ENCODE results near the gene ST8SIA1. TPM values are rescaled to one million over a fixed set of nuclear protein-coding genes. Genes with fewer than 3 reads are reported as not detected.

The ST8SIA1 gene
- total RNA-seq, 1 experiment from 2014 or later: not detected

DNA sequence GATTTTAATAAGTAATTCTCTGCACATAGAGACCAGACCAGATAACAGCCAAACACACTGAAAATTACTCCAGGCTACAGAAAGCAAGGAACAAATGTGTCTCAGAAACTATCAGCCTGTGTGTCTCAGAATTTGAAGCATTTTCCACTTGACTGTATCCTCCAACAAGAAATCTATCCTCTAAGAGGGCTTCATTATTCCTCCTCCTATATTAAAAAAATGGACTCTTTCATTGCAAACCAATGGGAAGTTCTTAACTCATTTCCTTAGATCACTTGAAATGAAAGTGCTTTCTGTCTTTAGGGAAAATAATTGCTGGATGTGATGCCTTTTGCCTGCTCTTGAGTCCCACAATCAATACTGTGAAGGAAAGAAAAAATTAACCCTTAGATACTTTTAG lies 2.3 kb downstream of the ST8SIA1 start:
- no peak overlapping the region for H4K91ac ChIP-seq (ENCODE audit: insufficient read length, low read depth, low read length)
- no peak overlapping the region for H3K27ac ChIP-seq (ENCODE audit: insufficient read length, low read depth, low read length)
- no peak overlapping the region for H4K5ac ChIP-seq (ENCODE audit: insufficient read length, low read depth, low read length)
- H2BK120ac ChIP-seq (ENCODE audit: low read depth, low read length, poor library complexity, severe bottlenecking): no peak overlapping the region
- H3K14ac ChIP-seq (ENCODE audit: insufficient read depth, low read length): no peak overlapping the region
- no peaks in the 10 kb centered on the region for H4K20me1 ChIP-seq (ENCODE audit: control insufficient read depth, insufficient read depth, insufficient read length)
- H2AK5ac ChIP-seq (ENCODE audit: insufficient read length, low read length): no peak overlapping the region
- no peak overlapping the region for H3K56ac ChIP-seq (ENCODE audit: insufficient read length, low read depth, low read length)
- H3T11ph ChIP-seq (ENCODE audit: low read length): no peak overlapping the region
- H3K4me1 ChIP-seq (ENCODE audit: insufficient read depth, low read length): peaks cover 3% of the 10 kb centered on the region; the same call in 1 of the 2 replicates
- no peak overlapping the region for H4K8ac ChIP-seq (replicated peaks; ENCODE audit: insufficient read length, low read depth, low read length)
- no peak overlapping the region for H3K9ac ChIP-seq (ENCODE audit: extremely low read depth, insufficient read length, low read length)
- peaks cover 9% of the 10 kb centered on the region; the same call in 1 of the 2 replicates for H3K27me3 ChIP-seq (ENCODE audit: insufficient read depth, low read length)
- H3K23ac ChIP-seq (ENCODE audit: insufficient read length, low read depth, low read length): no peak overlapping the region
- H3K79me1 ChIP-seq (ENCODE audit: insufficient read depth, low read depth, low read length, poor library complexity, severe bottlenecking): no peaks in the 10 kb centered on the region
- H2BK15ac ChIP-seq (ENCODE audit: low read depth, low read length): no peak overlapping the region
- no peak overlapping the region for H2BK5ac ChIP-seq (ENCODE audit: insufficient read length, low read length)
- no peak overlapping the region for H3K4me2 ChIP-seq (ENCODE audit: insufficient read depth, insufficient read length, low read length)
- no peak overlapping the region for H3K4ac ChIP-seq (ENCODE audit: low read depth, low read length)
- H3K18ac ChIP-seq (ENCODE audit: insufficient read length, low read depth, low read length): no peak overlapping the region
- no peak overlapping the region; a peak in 1 of 7 replicates for H3K27ac Mint-ChIP-seq
- peak overlapping the region in 1 of 2 experiments; percentile 24; a peak in 2 of 5 replicates for H3K4me3 Mint-ChIP-seq
- TF ChIP-seq, protein P1, sequence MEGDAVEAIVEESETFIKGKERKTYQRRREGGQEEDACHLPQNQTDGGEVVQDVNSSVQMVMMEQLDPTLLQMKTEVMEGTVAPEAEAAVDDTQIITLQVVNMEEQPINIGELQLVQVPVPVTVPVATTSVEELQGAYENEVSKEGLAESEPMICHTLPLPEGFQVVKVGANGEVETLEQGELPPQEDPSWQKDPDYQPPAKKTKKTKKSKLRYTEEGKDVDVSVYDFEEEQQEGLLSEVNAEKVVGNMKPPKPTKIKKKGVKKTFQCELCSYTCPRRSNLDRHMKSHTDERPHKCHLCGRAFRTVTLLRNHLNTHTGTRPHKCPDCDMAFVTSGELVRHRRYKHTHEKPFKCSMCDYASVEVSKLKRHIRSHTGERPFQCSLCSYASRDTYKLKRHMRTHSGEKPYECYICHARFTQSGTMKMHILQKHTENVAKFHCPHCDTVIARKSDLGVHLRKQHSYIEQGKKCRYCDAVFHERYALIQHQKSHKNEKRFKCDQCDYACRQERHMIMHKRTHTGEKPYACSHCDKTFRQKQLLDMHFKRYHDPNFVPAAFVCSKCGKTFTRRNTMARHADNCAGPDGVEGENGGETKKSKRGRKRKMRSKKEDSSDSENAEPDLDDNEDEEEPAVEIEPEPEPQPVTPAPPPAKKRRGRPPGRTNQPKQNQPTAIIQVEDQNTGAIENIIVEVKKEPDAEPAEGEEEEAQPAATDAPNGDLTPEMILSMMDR (conservative IDR thresholded peaks at IDR 0.05): no peak
- H3K27me3 Mint-ChIP-seq (ENCODE audit: low read depth): peaks cover 53% of the 10 kb centered on the region
- H2BK20ac ChIP-seq (ENCODE audit: low read depth, low read length, poor library complexity, severe bottlenecking): no peak overlapping the region
- no peaks in the 10 kb centered on the region for H3K79me2 ChIP-seq (ENCODE audit: insufficient read depth, low read length)
- DNase-seq: no peak
- peaks cover 17% of the 10 kb centered on the region for H3K23me2 ChIP-seq (ENCODE audit: insufficient read length, low read depth, low read length, poor library complexity, severe bottlenecking)
- peaks cover 11 to 14% of the 10 kb centered on the region in 2 experiments for H3K4me1 Mint-ChIP-seq
- H2AFZ ChIP-seq (ENCODE audit: low read length): no peak overlapping the region
- no peaks in the 10 kb centered on the region for H3K36me3 Mint-ChIP-seq (ENCODE audit: insufficient read depth in 1 of 3, low read depth in 3 of 3)
- H3K9me3 ChIP-seq (ENCODE audit: control insufficient read depth, low read depth, low read length): no peaks in the 10 kb centered on the region
- H2BK12ac ChIP-seq (ENCODE audit: insufficient read length, low read depth, low read length): no peak overlapping the region
- no peaks in the 10 kb centered on the region for H3K9me3 Mint-ChIP-seq
